Mucosa of rectum (tissue), 2 donors: Measurements from ENCODE around the gene MYL9.

ENCODE experiments used
- H3K27ac ChIP-seq, 2 donors: one replicate each; pipeline ENCODE4 v1.7.0; 2013; ENCODE audit warnings: inconsistent platforms in 2 of 2, low read depth in 2 of 2, low read length in 2 of 2
- H3K27me3 ChIP-seq, 2 donors: one replicate each; pipeline ENCODE4 v1.7.0; 2013; ENCODE audit warnings: low read length in 2 of 2; ENCODE audit not compliant: control insufficient read depth in 2 of 2, insufficient read depth in 2 of 2
- H3K36me3 ChIP-seq, 2 donors: one replicate each; pipeline ENCODE4 v1.7.0; 2013; ENCODE audit warnings: low read length in 2 of 2; ENCODE audit not compliant: control insufficient read depth in 2 of 2, insufficient read depth in 2 of 2
- H3K4me1 ChIP-seq, 2 donors: one replicate each; pipeline ENCODE4 v1.7.0; 2013; ENCODE audit warnings: low read length in 2 of 2, mild to moderate bottlenecking in 1 of 2; ENCODE audit not compliant: control insufficient read depth in 2 of 2, insufficient read depth in 2 of 2
- H3K4me3 ChIP-seq, 2 donors: one replicate each; pipeline ENCODE4 v1.7.0; 2013; ENCODE audit warnings: low read length in 2 of 2
- H3K9ac ChIP-seq, 2 donors: one replicate each; pipeline ENCODE4 v1.7.0; 2013; ENCODE audit warnings: low read length in 2 of 2, low read depth in 1 of 2, mild to moderate bottlenecking in 1 of 2
- H3K9me3 ChIP-seq, 2 donors: one replicate each; pipeline ENCODE4 v1.7.0; 2013; ENCODE audit warnings: low read length in 2 of 2; ENCODE audit not compliant: control insufficient read depth in 2 of 2
- donor health status: healthy.
- donor health status: Normal muscosa, but diverticular disease.

Gene MYL9

GRCh38 chr20:36525620-36526365 is 15.5 kb upstream of the MYL9 start:
- no peak overlapping the region for H3K9ac ChIP-seq
- no peak overlapping the region for H3K4me3 ChIP-seq
- H3K36me3 ChIP-seq, result peaks cover 30 to 35% of the 10 kb centered on the region in 2 donors
- no peak overlapping the region for H3K27ac ChIP-seq
- H3K9me3 ChIP-seq, result no peaks in the 10 kb centered on the region
- H3K4me1 ChIP-seq, result no peaks in the 10 kb centered on the region
- no peaks in the 10 kb centered on the region for H3K27me3 ChIP-seq

DNA sequence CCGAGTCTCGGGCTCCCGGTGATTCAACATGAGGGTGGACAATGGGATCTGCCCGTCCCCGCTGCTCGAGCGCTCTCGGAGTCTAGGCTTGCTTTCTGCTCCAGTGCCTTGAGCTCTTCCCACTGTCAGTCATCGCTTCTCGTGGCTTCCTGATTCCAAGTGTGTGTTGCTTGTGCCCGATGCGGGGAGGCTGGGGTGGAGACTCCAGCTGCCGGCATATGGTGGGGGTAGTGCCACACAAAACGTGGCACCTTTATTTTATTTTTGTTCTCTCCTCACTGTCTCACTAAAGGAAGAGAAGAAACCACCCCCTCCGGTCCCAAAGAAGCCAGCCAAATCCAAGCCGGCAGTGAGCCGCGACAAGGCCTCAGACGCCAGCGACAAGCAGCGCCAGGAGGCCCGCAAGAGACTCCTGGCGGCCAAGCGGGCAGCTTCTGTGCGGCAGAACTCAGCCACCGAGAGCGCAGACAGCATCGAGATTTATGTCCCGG is 14.8 kb upstream of the MYL9 start:
- H3K9ac ChIP-seq, result no peak overlapping the region
- no peak overlapping the region for H3K27ac ChIP-seq
- no peaks in the 10 kb centered on the region for H3K9me3 ChIP-seq
- no peaks in the 10 kb centered on the region for H3K4me1 ChIP-seq
- peaks cover 30 to 32% of the 10 kb centered on the region in 2 donors for H3K36me3 ChIP-seq
- H3K27me3 ChIP-seq, result no peaks in the 10 kb centered on the region
- no peak overlapping the region for H3K4me3 ChIP-seq

DNA sequence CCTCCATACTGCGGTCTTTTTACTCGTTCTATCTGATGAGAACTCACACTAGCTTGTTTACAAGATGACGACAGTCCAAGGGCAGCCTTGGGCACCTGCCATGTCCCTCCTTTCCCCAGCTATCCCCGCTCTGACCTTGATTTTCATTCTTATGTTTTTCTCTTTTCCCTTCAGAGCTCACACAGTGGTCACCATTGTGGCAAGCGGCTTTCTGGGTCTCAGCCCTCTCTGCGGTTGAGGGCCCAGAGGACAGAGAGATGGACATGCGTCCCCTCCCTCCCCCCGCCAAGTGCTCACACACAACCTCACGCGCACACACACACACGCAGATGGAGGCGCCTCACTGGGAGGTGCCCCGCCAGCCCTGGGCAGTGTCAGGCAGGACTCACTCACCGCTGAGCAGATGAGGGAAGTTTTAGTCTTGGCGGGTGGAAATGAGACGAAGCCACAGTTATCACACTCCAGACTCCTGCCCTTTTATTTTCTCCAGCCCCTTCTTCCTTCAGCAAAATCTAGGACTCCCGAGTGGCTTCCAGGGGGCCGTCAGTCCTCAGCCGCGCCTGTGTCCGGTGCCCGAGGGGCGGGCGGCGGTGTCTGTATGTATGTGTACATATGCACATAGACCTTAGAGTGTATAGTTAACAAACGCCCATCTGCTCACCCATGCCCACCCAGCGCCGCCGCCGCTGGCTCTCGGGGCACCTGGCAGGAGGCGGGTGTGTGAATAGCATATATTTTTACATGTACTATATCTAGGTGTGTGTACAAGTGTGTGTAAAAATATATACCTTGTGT is 13.8 kb upstream of the MYL9 start:
- Histone ChIP-seq H3K36me3 (peaks cover 25 to 30% of the 10 kb centered on the region in 2 donors), H3K27me3 (no peaks in the 10 kb centered on the region), H3K9ac (no peak overlapping the region), H3K9me3 (no peaks in the 10 kb centered on the region), H3K27ac (peak overlapping the region in 1 of 2 donors; percentile 43), H3K4me1 (no peaks in the 10 kb centered on the region), H3K4me3 (no peak overlapping the region)

- H3K9me3 ChIP-seq, result no peaks in the 10 kb centered on the region
- H3K9ac ChIP-seq, result no peak overlapping the region
- H3K4me1 ChIP-seq, result no peaks in the 10 kb centered on the region
- no peaks in the 10 kb centered on the region for H3K27me3 ChIP-seq
- no peak overlapping the region for H3K27ac ChIP-seq
- H3K36me3 ChIP-seq, result peaks cover 25 to 30% of the 10 kb centered on the region in 2 donors
- H3K4me3 ChIP-seq, result no peak overlapping the region
These were observed 13.0 kb upstream of the MYL9 start for GRCh38 chr20:36528176-36528874.

DNA sequence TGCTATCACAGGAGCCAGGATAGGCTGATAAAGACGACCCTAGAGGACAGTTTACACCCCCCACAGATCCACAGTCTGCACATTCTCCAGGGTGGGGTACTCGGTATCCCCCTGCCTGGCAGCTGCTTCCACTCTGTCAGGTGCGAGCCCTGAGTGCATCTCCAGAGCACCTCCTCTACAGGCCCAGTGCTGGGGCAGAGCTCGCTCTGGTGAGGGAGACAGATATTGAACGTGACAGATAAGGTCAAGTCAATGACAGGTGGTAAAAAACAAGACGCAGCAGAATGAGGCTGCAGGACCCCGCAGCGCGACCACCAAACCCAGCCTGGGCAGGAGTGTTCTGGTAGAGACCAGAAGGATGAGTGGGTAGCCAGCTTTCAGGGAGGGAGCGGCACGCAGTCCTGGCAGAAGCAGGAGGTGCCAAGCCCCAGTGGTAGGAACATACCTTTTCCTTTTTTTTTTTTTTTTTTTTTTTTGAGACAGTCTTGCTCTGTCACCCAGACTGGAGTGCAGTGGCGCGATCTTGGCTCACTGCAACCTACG is 12.4 kb upstream of the MYL9 start:
- H3K9me3 ChIP-seq, result no peaks in the 10 kb centered on the region
- no peak overlapping the region for H3K9ac ChIP-seq
- H3K27ac ChIP-seq, result no peak overlapping the region
- H3K36me3 ChIP-seq, result peaks cover 24 to 28% of the 10 kb centered on the region in 2 donors
- H3K27me3 ChIP-seq, result no peaks in the 10 kb centered on the region
- no peak overlapping the region for H3K4me3 ChIP-seq
- H3K4me1 ChIP-seq, result no peaks in the 10 kb centered on the region

DNA sequence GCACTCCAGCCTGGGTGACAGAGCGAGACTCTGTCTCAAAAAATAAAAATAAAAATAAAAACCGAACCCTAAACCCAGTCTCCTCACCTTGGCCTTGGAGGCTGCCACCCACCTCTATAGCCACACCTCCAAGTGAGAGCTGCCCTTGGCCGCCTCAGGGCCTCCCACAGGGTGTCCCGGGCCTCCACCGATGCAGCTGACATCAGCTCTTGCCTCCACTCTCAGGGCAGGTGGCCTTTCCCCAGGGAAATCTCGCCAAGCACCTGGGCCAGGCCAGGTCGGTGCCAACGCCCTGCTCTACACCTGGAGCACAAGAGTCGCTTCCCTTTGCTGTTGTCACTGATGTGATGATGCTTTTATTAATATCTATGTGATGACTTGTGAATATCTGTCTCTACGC is 8.9 kb upstream of the MYL9 start:
- Histone ChIP-seq H3K36me3 (peaks cover under 1 to 2% of the 10 kb centered on the region in 2 donors), H3K4me1 (no peaks in the 10 kb centered on the region), H3K27me3 (no peaks in the 10 kb centered on the region), H3K9ac (no peak overlapping the region), H3K27ac (no peak overlapping the region), H3K9me3 (no peaks in the 10 kb centered on the region), H3K4me3 (no peak overlapping the region)

- Histone ChIP-seq H3K36me3 (no peaks in the 10 kb centered on the region), H3K27ac (no peak overlapping the region), H3K27me3 (no peaks in the 10 kb centered on the region), H3K4me1 (no peaks in the 10 kb centered on the region), H3K9me3 (no peaks in the 10 kb centered on the region), H3K9ac (no peak overlapping the region), H3K4me3 (no peak overlapping the region)
These were observed 8.5 kb upstream of the MYL9 start for GRCh38 chr20:36532822-36533221.

DNA sequence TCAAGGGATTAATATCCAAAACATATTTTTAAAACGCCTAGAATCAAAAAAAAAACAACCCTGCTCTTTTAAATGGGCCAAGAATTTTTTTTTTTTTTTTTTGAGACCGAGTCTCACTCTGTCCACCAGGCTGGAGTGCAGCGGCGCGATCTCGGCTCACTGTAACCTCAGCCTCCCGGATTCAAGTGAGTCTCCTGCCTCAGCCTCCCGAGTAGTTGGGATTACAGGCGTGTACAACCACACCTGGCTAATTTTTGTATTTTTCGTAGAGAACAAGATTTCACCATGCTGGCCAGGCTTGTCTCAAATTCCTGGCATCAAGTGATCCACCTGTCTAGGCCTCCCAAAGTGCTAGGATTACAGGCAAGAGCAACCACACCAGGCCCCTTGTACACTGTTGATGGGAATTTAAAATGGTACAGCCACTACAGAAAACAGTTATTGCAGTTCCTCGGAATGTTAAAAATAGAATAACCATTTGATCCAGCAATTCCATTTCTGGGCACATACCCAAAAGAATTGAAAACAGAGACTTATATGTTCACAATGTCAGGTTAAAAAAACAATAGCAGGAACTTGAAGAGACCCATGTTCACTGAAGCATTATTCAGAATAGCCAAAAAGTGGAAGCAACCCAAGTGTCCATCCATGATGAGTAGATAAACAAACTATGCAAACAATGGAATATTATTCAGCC is 3.1 kb upstream of the MYL9 start:
- Histone ChIP-seq H3K27ac (peak overlapping the region in 1 of 2 donors; percentile 7), H3K27me3 (no peaks in the 10 kb centered on the region), H3K4me3 (no peak overlapping the region), H3K36me3 (no peaks in the 10 kb centered on the region), H3K9ac (no peak overlapping the region), H3K4me1 (peaks cover 0 to 3% of the 10 kb centered on the region in 2 donors), H3K9me3 (no peaks in the 10 kb centered on the region)

DNA sequence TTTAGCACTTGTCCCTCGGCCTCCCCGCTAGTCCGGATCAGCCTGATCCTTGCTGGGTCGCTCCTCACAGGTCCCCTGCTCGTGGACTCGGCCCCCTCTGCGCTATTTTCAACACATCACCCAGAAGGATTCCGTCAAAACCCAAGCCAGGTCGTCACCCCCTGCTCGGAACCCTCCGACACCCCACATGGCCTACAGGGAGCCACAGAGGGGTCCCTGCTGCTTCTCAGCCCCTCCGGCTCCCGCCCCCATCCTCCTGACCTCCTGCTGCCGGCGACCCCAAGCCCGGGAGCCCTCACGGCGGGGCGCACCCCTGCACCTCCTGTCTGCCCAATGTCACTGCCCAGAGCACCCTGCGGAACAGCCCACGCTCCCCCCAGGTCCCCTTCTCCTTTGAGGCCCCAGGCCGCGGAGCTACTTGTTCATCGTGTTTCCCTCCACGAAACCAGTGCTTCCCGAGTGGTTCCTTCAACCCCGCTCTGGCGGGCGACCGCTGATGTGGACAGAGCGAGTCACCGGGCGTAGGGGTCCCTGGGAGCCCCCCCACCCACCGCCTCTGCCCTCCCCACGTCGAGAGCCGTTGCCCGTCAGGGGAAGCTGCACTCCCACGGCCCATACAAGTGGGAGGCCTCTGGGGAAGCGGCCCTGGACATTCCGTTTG is 638 bp upstream of the MYL9 start:
- Histone ChIP-seq H3K9ac (peak overlapping the region in 1 of 2 donors; percentile 34), H3K27me3 (no peaks in the 10 kb centered on the region), H3K27ac (peak overlapping the region; percentile 74 to 82), H3K4me3 (peak overlapping the region; percentile 9 to 65), H3K9me3 (no peaks in the 10 kb centered on the region), H3K4me1 (peaks cover 3 to 7% of the 10 kb centered on the region in 2 donors), H3K36me3 (no peaks in the 10 kb centered on the region)
